Measurements from ENCODE around the gene EGF.

EGF gene

DNA sequence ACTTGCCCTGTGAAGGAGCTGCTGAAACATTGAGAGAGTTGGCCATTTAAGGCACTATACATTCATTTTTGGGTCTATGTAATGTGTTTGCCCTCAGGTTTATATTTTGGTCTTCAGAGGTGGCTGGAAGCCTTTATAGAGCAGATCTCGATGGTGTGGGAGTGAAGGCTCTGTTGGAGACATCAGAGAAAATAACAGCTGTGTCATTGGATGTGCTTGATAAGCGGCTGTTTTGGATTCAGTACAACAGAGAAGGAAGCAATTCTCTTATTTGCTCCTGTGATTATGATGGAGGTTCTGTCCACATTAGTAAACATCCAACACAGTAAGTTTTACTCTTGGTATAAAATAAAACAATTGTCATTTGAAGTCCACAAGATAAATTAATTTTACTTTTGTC, 31.1 kb downstream of the EGF start:
- Histone ChIP-seq H3K23ac (ENCODE audit: low read length) (no peak overlapping the region), H4K12ac (ENCODE audit: low read depth, low read length) (no peak overlapping the region), H3K4me3 (ENCODE audit: low read depth, low read length) (no peak overlapping the region), H3K9me3 (ENCODE audit: insufficient read depth, low read depth, low read length) (no peaks in the 10 kb centered on the region), H3K79me2 (ENCODE audit: control insufficient read depth, insufficient read depth, low read length, poor library complexity) (no peaks in the 10 kb centered on the region), H2BK5ac (ENCODE audit: low read depth, low read length, poor library complexity) (no peak overlapping the region), H3K14ac (ENCODE audit: low read length) (no peak overlapping the region), H3K27me3 (ENCODE audit: insufficient read depth, low read length) (no peaks in the 10 kb centered on the region), H4K91ac (ENCODE audit: low read depth, low read length) (no peak overlapping the region), H3K4ac (ENCODE audit: low read depth, low read length) (no peak overlapping the region), H3K18ac (ENCODE audit: low read length) (no peak overlapping the region), H2AFZ (ENCODE audit: insufficient read depth, low read length, poor library complexity) (no peak overlapping the region), H3K27ac (ENCODE audit: low read depth, low read length) (no peak overlapping the region), H2BK120ac (ENCODE audit: insufficient read depth, low read length, poor library complexity) (no peak overlapping the region), H4K8ac (ENCODE audit: low read depth, low read length) (no peak overlapping the region), H3K36me3 (ENCODE audit: control insufficient read depth in 1 of 2, insufficient read depth in 2 of 2, low read length in 2 of 2) (no peaks in the 10 kb centered on the region), H3K4me2 (ENCODE audit: low read length) (no peak overlapping the region), H2AK5ac (ENCODE audit: low read length) (no peak overlapping the region), H3K4me1 (ENCODE audit: control insufficient read depth in 1 of 2, insufficient read depth in 2 of 2, low read length in 2 of 2) (no peaks in the 10 kb centered on the region), H3K79me1 (ENCODE audit: low read length) (no peaks in the 10 kb centered on the region), H2BK12ac (ENCODE audit: low read length) (no peak overlapping the region), H3K9ac (ENCODE audit: low read length) (no peak overlapping the region)
- no peak for DNase-seq
- no CpG with 5 or more reads among the region's 2 CpGs for WGBS (ENCODE audit: extremely low coverage, insufficient coverage, insufficient read length)

DNA sequence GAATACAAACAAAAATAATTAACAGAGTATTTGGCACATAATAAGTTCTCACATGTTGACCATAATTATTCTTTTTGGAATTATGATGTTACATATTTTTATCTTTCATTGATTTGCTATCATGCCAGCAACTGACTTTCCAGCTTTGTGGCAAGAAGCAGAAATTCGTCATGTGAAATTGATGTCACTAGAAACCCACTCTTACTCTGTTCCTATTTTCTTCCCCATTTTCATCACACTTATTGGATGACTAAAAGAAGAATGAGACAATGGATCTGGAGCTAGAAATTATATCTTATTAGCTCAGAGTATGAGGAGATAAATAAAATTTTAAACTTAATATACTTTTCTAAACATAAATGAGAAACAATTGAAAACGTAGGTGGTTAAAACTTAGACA, 31.9 kb downstream of the EGF start:
- no peaks in the 10 kb centered on the region for H3K27me3 ChIP-seq (ENCODE audit: insufficient read depth, low read length)
- no peaks in the 10 kb centered on the region for H3K79me2 ChIP-seq (ENCODE audit: control insufficient read depth, insufficient read depth, low read length, poor library complexity)
- no peak overlapping the region for H3K14ac ChIP-seq (ENCODE audit: low read length)

DNA sequence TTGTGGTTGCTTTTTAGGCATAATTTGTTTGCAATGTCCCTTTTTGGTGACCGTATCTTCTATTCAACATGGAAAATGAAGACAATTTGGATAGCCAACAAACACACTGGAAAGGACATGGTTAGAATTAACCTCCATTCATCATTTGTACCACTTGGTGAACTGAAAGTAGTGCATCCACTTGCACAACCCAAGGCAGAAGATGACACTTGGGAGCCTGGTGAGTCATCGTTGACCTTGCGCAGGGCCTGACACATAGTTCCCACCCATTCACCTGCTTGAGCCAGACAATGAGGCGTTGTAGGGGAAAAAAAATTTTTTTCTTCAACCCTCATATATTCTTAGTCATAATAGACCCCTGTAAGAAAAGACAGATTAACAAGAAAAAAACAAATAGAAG, 32.4 kb downstream of the EGF start:
- Histone ChIP-seq H4K8ac (ENCODE audit: low read depth, low read length) (no peak overlapping the region), H2BK120ac (ENCODE audit: insufficient read depth, low read length, poor library complexity) (no peak overlapping the region), H3K4me1 (ENCODE audit: control insufficient read depth in 1 of 2, insufficient read depth in 2 of 2, low read length in 2 of 2) (no peaks in the 10 kb centered on the region), H3K4me2 (ENCODE audit: low read length) (no peak overlapping the region), H3K4ac (ENCODE audit: low read depth, low read length) (no peak overlapping the region), H4K91ac (ENCODE audit: low read depth, low read length) (no peak overlapping the region), H3K79me1 (ENCODE audit: low read length) (no peaks in the 10 kb centered on the region), H3K23ac (ENCODE audit: low read length) (no peak overlapping the region), H2AFZ (ENCODE audit: insufficient read depth, low read length, poor library complexity) (no peak overlapping the region), H2AK5ac (ENCODE audit: low read length) (no peak overlapping the region), H3K9me3 (ENCODE audit: insufficient read depth, low read depth, low read length) (no peaks in the 10 kb centered on the region), H3K18ac (ENCODE audit: low read length) (no peak overlapping the region), H4K12ac (ENCODE audit: low read depth, low read length) (no peak overlapping the region), H2BK5ac (ENCODE audit: low read depth, low read length, poor library complexity) (no peak overlapping the region), H3K27me3 (ENCODE audit: insufficient read depth, low read length) (no peaks in the 10 kb centered on the region), H3K36me3 (ENCODE audit: control insufficient read depth in 1 of 2, insufficient read depth in 2 of 2, low read length in 2 of 2) (no peaks in the 10 kb centered on the region), H3K27ac (ENCODE audit: low read depth, low read length) (no peak overlapping the region), H3K79me2 (ENCODE audit: control insufficient read depth, insufficient read depth, low read length, poor library complexity) (no peaks in the 10 kb centered on the region), H2BK12ac (ENCODE audit: low read length) (no peak overlapping the region), H3K9ac (ENCODE audit: low read length) (no peak overlapping the region), H3K4me3 (ENCODE audit: low read depth, low read length) (no peak overlapping the region), H3K14ac (ENCODE audit: low read length) (no peak overlapping the region)
- WGBS (ENCODE audit: extremely low coverage, insufficient coverage, insufficient read length) = no CpG with 5 or more reads among the region's 4 CpGs
- peak; percentile 2 to 28 for DNase-seq

More for the DNA sequence above, 31.9 kb downstream of the EGF start:
- Histone ChIP-seq H3K23ac (ENCODE audit: low read length) (no peak overlapping the region), H4K91ac (ENCODE audit: low read depth, low read length) (no peak overlapping the region), H3K4me1 (ENCODE audit: control insufficient read depth in 1 of 2, insufficient read depth in 2 of 2, low read length in 2 of 2) (no peaks in the 10 kb centered on the region), H3K79me1 (ENCODE audit: low read length) (no peaks in the 10 kb centered on the region), H3K4me3 (ENCODE audit: low read depth, low read length) (no peak overlapping the region), H3K9ac (ENCODE audit: low read length) (no peak overlapping the region), H2BK12ac (ENCODE audit: low read length) (no peak overlapping the region), H3K9me3 (ENCODE audit: insufficient read depth, low read depth, low read length) (no peaks in the 10 kb centered on the region), H3K4me2 (ENCODE audit: low read length) (no peak overlapping the region), H2BK120ac (ENCODE audit: insufficient read depth, low read length, poor library complexity) (no peak overlapping the region), H3K36me3 (ENCODE audit: control insufficient read depth in 1 of 2, insufficient read depth in 2 of 2, low read length in 2 of 2) (no peaks in the 10 kb centered on the region), H3K27ac (ENCODE audit: low read depth, low read length) (no peak overlapping the region), H4K8ac (ENCODE audit: low read depth, low read length) (no peak overlapping the region), H2BK5ac (ENCODE audit: low read depth, low read length, poor library complexity) (no peak overlapping the region), H3K4ac (ENCODE audit: low read depth, low read length) (no peak overlapping the region), H2AFZ (ENCODE audit: insufficient read depth, low read length, poor library complexity) (no peak overlapping the region), H4K12ac (ENCODE audit: low read depth, low read length) (no peak overlapping the region), H2AK5ac (ENCODE audit: low read length) (no peak overlapping the region), H3K18ac (ENCODE audit: low read length) (no peak overlapping the region)
- no CpG with 5 or more reads among the region's 2 CpGs for WGBS (ENCODE audit: extremely low coverage, insufficient coverage, insufficient read length)
- DNase-seq = no peak

DNA sequence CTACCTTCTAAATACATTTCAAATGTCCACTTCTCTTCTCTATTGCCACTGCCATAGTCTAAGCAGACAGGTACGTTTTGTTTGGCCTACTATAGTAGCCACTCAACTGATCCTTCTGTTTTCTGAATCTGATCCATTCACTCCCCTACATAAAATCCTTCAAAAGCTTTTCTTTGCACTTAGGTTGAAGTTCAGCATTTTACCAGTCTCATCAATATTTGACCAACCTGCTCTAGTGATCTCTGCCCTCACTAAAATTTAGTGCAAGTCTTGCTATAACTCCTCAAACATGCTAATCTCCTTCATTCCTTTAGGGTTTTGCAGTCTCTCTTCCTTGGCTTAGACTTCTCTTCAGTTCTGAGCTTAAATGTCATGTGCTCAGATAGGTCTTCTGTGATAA, 33.4 kb downstream of the EGF start:
- Histone ChIP-seq H3K79me1 (ENCODE audit: low read length) (no peaks in the 10 kb centered on the region), H3K9me3 (ENCODE audit: insufficient read depth, low read depth, low read length) (no peaks in the 10 kb centered on the region), H2AK5ac (ENCODE audit: low read length) (no peak overlapping the region), H4K12ac (ENCODE audit: low read depth, low read length) (no peak overlapping the region), H2BK12ac (ENCODE audit: low read length) (no peak overlapping the region), H3K4me1 (ENCODE audit: control insufficient read depth in 1 of 2, insufficient read depth in 2 of 2, low read length in 2 of 2) (no peaks in the 10 kb centered on the region), H3K4ac (ENCODE audit: low read depth, low read length) (no peak overlapping the region), H3K27me3 (ENCODE audit: insufficient read depth, low read length) (no peaks in the 10 kb centered on the region), H2BK120ac (ENCODE audit: insufficient read depth, low read length, poor library complexity) (no peak overlapping the region), H3K14ac (ENCODE audit: low read length) (no peak overlapping the region), H3K4me2 (ENCODE audit: low read length) (no peak overlapping the region), H3K9ac (ENCODE audit: low read length) (no peak overlapping the region), H3K79me2 (ENCODE audit: control insufficient read depth, insufficient read depth, low read length, poor library complexity) (no peaks in the 10 kb centered on the region), H2AFZ (ENCODE audit: insufficient read depth, low read length, poor library complexity) (no peak overlapping the region), H3K18ac (ENCODE audit: low read length) (no peak overlapping the region), H4K91ac (ENCODE audit: low read depth, low read length) (no peak overlapping the region), H4K8ac (ENCODE audit: low read depth, low read length) (no peak overlapping the region), H3K23ac (ENCODE audit: low read length) (no peak overlapping the region), H3K36me3 (ENCODE audit: control insufficient read depth in 1 of 2, insufficient read depth in 2 of 2, low read length in 2 of 2) (no peaks in the 10 kb centered on the region), H3K4me3 (ENCODE audit: low read depth, low read length) (no peak overlapping the region), H2BK5ac (ENCODE audit: low read depth, low read length, poor library complexity) (no peak overlapping the region), H3K27ac (ENCODE audit: low read depth, low read length) (no peak overlapping the region)
- no CpG with 5 or more reads among the region's 1 CpG for WGBS (ENCODE audit: extremely low coverage, insufficient coverage, insufficient read length)
- DNase-seq = no peak

Data from trophoblast cell (in vitro differentiated cells and primary cell).